LoVo (cell line): ENCODE measurements around the gene B3GALT6.

ENCODE experiments used
- DNase-seq: peaks from one replicate; pipeline ENCODE4 v3.0.0-alpha.2; 2016; ENCODE audit warnings: low spot score

Gene B3GALT6

DNA sequence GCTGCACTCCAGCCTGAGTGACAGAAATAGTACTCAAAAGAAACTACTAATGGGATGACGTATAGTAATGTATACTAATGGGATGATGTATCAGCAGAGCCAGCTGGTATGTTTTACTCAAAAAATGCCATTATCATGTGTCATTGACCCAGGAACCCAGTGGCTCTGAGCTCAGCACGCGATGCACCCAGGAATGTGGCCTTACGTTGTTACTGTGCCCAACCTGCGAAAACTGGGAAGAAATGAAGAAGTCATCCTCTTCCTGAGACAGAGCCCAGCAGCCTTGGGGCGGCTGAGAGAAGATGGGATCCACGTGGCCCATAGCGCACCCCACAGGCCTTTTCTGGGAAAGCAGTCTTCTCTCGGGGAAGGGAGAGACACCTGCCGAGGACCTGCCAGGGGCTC is 32.8 kb downstream of the B3GALT6 start:
- DNase-seq, result no peak

DNA sequence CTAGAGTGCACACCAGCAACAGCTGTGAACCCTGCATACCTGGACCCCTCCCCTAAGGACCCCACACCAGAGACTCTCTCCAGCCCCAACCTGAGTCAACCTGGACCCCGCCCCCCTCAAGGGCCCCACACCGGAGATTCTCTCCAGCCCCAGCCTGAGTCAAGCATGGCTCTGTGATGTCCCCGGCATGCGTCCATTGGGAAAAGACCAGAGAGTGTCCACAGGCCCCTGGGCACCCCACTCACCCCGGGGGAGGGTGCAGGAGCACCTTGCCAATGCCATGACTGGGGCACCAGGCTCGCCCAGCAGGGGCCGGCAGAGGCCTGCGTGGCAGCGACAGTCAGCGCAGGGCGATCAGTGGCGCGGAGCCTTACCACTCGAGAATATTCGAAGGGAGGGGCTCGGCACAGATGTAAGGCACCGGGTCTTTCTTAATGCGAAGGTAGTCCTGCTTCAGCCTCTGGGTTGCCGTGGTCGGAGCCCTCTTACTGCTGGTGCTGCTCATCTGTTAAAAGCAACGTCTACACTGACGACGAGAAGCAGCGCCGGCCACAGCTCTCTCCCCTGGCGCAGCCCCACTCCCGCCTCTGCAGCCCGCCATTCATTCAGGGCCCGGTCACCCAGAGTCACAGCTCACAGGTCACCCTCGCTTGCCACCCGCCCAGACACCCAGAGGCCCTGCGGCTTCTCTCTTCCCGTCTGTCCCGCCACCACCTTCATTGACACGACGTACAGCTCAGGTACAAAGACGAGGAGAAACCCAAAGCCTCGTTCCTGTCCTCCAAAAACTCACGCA is 35.6 kb downstream of the B3GALT6 start:
- DNase-seq, result no peak

DNA sequence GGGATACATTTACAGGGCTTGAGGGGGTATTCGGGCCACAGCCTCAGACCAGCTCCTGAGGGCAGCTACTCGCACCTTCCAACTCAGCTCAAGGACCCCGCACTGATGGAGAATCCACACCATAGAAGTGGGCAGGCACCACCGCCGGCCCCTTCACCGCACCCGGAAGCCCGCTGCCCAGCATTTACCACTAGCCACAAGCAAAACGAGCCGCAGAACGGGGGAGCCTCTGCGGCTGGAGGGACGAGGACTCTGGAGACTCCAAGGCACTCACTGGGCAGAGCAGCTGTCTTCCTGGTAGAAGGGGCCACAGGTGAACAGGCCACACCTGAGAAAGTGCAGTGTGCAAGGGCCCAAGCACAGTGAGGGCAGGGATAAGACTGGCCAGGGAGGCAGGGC is 36.2 kb downstream of the B3GALT6 start:
- DNase-seq, result no peak

DNA sequence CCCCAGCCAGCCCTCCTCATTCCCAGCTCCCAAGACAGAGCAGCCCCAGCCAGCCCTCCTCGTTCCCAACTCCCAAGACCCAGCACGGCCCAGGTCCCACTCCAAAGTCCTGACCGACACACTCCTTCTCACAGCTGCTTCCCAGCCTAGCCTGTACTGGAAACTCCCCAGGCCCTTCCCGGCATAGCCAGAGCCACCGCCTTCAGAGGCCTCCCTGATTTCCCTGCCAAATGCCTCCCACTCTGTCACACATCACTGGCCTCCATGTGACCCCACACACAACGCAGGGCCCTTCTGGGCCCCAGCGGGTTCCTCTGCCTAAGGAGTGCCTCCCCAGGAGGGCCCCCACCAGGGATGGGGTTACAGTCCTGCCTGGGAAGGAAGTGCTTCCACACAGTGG is 38.8 kb downstream of the B3GALT6 start:
- DNase-seq, result no peak

DNA sequence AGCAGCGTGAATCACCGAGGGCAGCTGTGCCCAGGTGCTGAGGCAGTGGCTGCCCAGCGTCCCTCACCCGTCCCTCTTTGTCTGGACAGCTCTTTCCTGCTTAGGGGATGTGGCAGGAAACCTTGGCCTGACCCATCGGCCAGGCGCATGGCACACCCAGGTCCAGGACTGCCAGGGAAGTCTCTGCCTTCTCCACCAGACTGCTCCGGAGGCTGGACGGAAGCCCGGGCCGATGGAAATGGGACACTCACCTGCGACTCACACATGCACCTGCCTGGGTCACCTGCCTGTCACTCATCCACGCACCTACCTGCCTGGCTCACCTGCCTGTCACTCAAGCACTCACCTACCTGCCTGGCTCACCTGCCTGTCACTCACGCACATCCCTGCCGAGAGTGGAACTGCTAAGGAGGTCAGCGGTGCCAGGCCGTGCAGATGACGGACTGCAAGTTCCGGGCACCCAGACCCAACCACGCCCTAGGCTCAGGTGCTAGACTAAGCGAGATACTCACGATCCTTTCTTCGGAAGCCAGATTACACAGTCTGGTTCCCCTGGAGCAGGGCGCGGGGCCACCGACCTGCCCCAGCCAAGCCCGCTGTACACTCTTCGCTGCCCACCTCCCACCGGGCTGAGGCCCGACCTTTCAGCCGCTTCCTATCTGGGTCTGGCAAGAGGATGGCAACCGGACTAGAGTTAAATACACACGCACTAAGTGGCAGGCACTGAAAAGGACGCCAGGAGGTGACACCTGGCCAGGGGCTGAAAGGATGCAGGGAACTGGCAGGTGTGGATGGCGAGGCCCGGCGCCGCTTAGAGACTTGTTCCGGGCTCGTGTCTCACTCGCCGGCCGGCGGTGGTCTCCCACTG is 40.5 kb downstream of the B3GALT6 start:
- peak; percentile 43 for DNase-seq

DNA sequence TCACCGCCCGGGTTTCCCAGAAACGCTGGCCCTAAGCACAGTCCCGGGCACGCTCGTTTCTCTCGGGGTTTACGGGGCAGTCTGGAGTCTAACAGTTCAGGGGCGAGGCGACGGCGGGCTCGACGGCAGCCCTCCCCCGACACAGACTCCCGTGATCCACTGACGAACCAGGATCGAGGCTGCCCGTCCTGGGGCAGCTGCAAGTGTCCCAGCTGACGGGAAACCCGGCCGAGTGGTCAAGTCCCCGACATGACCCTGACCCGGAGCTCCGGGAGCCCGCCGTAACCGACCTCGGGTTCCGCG is 41.1 kb downstream of the B3GALT6 start:
- no peak for DNase-seq

DNA sequence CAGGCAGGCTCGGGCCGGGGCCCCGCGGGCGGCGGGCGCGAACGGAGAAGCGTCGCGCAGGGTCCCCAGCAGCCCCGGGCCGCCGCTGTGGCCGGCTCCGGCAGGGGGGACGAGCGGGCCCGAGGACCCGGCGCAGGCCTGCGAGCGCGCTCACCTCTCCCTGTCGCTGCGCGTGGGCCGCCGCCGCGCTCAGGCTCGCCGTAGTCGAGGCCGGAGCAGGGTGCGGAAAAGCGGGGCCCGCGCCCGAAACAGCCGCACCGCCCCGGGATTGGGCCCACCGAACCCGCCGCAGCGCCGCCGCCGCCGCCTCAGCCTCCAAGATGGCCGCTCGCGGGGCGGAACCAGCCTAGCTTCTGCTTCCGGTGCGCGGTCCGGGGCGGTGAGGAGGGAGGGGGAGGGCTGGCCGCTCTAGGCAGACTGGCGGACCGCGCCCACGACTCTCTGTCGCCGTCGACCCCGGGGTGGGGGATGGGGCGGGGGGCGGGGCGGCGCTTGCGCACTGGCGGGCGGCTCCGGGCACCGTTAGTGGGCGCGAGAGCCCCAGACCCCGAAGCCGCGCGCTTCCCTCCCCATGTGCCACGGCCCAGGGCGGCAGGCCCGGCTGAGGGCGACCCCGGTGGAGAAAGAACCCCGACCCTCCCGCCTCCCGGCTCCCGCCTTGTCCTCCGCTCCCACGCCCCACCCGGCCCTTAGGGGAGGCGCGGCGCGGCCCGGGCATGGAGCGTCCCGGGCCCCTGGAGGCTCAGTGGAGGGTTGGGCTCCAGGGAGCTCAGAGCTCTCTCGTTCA is 41.7 kb downstream of the B3GALT6 start, which contains the start of gene UBE2J2:
UBE2J2 (minus strand) TSS at position 343 of the 787 bp plus-strand sequence. CDS start 5,862 bp downstream, outside the sequence.
- peak; percentile 93 for DNase-seq

DNA sequence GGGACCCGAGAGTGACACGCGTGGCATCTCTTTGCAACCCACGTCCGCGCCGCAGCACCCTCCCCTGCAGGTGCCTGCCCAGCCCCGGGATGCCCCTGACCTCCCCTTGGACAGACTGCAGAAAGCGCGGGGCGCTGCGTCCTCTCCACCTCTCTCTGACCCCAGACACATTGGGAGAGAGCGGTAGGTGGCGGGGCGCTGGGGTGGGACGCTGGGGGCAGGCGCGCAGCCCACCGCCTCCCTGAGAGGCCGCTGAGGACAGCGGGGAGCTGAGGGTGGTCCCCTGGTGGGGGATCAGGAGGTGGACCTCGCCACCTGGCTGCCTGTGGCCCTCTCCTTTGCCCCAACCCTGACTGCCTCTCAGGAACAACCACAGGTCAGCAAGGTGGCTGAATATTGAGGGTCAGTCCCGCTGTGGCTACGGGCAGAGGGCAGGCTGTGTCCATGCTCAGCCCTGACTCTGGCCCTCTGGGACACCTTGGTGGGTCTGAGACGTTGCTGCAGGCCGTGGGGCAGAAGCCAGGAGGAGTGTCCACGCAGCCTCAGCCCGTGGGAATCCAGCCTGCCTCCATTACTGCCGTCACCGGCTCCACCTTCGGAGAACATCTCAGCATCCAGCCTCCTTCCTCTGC is 42.4 kb downstream of the B3GALT6 start:
- DNase-seq, result no peak

DNA sequence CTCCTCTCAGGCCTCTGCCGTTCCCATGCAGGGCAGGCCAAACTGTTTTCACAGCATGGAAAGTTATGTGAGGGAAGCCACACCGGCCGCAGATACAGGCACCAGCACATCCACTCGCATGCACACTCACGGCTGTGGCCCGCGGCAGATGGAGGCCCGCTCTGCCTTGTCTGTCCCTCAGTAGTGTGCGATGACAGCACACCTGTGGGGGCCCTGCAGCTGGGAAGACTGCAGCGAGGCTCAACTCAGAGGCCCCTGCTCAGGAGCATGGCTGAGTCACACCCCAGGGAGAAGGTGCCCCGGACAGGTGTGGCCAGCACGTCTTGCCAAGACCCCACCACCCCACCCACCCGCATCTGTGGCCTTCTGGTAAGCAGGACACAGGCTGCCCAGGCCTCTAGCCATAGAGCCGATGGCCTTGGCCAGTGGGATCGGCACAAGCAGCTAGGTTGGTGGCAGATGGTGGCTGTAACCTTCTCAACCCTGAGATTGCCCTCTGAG is 42.9 kb downstream of the B3GALT6 start:
- no peak for DNase-seq

DNA sequence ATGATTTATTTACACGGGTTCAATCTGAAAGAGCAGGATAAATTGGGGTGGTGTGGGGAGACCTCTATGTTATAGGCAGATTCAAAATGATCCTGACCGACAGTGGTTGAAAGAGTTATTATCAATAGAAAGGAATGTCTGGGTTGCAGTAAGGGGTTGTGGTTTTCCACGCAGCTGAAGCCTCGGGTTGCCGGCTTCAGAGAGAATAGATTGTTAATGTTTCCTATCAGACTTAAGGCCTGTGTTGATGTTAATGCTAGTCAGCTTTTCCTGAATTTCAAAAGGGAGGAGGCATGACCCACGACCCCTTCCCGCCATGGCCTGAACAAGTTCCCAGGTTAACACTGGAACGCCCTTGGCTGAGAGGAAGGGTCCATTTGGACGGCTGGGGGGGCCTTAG is 43.8 kb downstream of the B3GALT6 start:
- no peak for DNase-seq

DNA sequence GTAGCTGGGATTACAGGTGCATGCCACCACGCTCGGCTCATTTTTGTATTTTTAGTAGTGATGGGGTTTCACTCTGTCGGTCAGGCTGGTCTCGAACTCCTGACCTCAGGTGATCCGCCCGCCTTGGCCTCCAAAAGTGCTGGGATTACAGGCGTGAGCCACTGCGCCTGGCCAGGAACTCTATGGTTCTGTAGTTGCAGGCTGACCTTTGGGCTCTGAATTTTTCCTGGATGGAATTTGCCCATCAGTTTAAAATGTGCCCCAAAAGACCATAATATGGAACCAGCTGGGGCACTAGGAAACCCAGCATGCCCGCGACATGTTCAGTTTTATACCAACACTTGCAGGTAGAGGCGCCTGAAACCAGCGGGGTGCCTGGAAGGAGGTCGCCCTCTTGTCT is 46.6 kb downstream of the B3GALT6 start:
- DNase-seq, result no peak

DNA sequence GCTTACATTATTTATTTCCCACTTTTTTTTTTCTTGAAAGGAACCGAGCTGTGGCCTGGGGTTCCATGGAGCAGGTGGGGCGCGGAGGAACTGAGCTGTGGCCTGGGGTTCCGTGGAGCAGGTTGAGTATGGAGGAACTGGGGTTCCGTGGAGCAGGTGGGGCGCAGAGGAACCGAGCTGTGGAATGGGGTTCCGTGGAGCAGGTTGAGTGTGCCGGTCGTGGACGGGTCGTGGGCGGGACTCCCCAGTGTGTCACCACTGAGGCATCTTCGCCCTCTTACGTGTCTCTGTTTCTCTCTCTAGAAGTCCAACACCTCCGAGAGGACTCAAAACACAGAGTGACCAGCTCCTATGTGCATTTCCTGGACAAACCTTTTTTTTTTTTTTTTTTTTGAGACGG is 47.0 kb downstream of the B3GALT6 start:
- DNase-seq, result no peak

DNA sequence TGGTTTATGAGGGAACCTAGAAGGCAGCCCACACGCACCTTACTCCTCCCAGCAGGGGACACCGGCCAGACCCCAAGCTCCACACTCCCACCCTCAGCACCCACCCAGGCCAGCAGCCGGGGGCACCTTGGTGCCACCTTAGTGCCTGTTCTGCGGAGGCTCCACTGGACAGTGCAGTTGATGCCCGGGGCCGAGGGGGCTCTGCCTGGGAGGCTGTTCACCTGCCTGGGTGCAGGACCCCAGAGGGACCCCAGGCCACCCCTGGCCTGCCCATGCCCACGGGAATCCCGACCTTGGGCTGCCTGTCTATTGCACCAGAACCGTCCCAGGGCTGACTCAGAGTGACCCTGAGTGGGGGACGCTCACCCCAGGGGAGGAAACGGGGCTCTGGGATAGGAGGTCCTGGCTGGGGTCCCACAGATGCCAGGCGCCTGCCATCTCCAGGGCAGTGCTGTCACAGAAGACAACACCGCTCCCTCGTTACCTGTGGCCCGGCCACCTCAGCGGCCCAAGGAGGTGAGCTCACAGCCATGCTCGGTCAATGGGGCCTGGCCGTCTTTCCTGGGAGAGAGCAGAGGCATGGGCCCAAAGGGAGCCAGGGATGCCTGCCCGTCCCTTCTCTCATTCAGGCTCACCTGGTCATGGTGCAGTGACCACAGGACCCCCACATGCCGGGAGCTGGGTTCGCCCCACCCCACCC is 48.9 kb downstream of the B3GALT6 start:
- no peak for DNase-seq

DNA sequence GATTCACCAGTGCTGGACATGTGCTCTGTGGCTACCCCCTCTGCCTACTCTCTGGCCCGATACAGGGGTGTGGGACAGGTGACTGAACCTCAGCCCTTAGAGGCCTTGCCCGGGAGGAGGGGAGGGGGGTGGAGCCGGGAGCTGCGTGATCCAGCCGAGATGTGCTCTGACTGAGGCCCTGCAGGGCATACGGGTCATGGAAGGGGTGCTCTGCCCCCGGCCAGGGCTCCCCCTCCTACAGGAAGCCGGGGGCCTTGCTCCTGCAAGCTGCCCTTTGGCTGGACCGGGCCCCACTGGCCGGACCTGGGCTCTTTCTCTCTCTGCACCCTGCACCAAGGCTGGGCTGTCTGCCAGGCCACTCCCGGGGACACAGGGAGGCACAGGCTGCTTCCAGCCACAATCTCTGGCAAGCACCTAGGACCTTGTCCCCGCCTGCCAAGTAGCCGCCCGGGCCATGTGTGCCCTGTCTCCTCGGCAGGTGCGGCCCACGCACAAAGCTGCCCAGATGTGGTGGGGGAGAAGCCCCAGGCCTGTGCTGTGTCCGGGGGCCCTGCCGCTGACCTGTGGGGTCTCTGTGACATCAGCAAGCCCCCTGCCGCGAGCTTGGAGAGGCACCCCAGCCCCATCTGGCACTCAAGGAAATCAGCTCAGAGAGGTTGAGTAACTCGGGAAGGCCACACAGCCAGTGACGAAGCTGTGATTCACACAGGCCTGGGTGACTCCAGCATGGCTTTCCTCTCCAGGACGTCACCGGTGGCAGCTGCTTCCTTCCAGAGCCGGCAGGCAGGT is 49.7 kb downstream of the B3GALT6 start:
- no peak for DNase-seq

DNA sequence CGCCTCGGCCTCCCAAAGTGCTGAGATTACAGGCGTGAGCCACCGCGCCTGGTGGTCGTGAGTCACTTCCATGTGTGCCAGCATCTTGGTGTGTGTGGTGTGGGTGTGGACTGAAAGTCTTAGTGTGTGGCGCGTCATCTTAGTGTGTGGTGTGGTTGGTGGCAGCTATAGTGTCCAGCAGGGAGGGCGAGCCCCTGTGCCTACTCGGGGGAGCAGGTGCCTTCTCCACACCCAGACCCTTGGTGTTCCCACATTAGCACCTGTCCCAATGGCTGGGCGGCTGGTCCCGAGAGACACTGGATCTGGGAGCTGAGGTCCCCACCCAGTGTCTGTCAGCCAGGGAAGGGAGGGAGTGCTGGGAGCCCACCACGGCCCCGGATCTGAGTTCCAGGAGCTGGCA is 51.0 kb downstream of the B3GALT6 start:
- DNase-seq, result no peak

DNA sequence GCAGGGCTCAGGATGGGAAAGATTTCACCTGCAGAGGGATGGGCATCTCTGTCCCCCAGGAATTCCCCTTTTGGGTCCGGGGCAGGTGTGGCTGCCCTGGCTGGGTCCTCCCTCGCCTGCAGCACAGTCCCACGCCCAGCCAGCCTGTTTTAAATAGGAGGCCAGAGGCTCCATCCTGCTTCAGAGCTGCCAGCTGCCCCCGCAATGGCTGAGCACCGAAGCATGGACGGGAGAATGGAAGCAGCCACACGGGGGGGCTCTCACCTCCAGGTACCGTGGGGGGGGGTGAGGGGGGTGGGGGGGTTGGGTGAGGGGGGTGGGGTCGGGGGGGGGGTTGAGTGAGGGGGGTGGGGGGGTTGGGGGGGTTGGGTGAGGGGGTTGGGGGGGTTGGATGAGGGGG is 51.8 kb downstream of the B3GALT6 start:
- no peak for DNase-seq
